Testis (tissue), 2 donors: ENCODE measurements around the gene SUSD6.

ENCODE experiments used
- POLR2A ChIP-seq: fragments of 450-650 bp; IDR thresholded peaks from one replicate; pipeline ENCODE4 v1.6.1; 2017; ENCODE audit warnings: antibody characterized with exemption, mild to moderate bottlenecking, moderate library complexity
- TF ChIP-seq, protein P1 (sequence below), 3 experiments: fragments of 450-650 bp in 2 of 3; fragments of 200-600 bp in 1 of 3; sonication (generic) in 1 of 3; IDR thresholded peaks; one replicate each; pipeline ENCODE4 v1.5.1; 2016 to 2019; ENCODE audit warnings: antibody characterized with exemption in 3 of 3, mild to moderate bottlenecking in 2 of 3, moderate library complexity in 1 of 3

DNA sequence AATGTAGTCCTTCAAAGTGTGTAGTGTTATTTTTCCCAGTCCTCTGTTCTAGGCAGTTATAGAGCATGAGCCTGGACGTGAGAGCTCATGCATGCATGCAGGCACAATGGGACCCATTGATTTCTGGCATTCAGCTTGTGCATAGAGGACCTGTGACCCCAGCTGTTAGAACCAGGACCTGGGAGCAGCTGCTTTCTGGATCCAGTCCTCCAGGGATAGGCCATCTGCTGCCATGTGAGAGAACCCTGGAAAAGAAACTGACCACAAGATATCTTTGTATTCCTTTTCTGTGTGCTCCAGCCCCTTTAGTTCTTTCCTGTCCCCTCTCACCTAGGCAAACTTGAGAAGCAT lies 76.9 kb downstream of the SUSD6 start:
- TF ChIP-seq POLR2A, result no peak
- TF ChIP-seq, protein P1, sequence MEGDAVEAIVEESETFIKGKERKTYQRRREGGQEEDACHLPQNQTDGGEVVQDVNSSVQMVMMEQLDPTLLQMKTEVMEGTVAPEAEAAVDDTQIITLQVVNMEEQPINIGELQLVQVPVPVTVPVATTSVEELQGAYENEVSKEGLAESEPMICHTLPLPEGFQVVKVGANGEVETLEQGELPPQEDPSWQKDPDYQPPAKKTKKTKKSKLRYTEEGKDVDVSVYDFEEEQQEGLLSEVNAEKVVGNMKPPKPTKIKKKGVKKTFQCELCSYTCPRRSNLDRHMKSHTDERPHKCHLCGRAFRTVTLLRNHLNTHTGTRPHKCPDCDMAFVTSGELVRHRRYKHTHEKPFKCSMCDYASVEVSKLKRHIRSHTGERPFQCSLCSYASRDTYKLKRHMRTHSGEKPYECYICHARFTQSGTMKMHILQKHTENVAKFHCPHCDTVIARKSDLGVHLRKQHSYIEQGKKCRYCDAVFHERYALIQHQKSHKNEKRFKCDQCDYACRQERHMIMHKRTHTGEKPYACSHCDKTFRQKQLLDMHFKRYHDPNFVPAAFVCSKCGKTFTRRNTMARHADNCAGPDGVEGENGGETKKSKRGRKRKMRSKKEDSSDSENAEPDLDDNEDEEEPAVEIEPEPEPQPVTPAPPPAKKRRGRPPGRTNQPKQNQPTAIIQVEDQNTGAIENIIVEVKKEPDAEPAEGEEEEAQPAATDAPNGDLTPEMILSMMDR (IDR thresholded peaks at IDR 0.05), result no peak
